ENCODE results near the gene GCLC. TPM values are rescaled to one million over a fixed set of nuclear protein-coding genes. Genes with fewer than 3 reads are reported as not detected.

The GCLC gene
- total and polyA plus RNA-seq, 10 of the 15 experiments (the other 5 are each of a cell fraction or from before 2014, with no cell fraction given), result 6.5 to 23.6 (median 12.5) TPM

GRCh38 chr6:53458105-53458866 lies 86.6 kb downstream of the GCLC start (continued):
- TF ChIP-seq STAT1 (conservative IDR thresholded peaks at IDR 0.05) (no peak), RELB (IDR thresholded peaks at IDR 0.05; ENCODE audit: low read depth) (no peak), RCOR1 (conservative IDR thresholded peaks at IDR 0.05; ENCODE audit: low read depth, low read length) (no peak), CREM (IDR thresholded peaks at IDR 0.05; ENCODE audit: low read depth) (0 out of 2 replicates have a peak, but pooled peaks have one; percentile 15), HDAC6 (IDR thresholded peaks at IDR 0.05; ENCODE audit: unreplicated experiment) (no peak), ZZZ3 (IDR thresholded peaks at IDR 0.05; ENCODE audit: control insufficient read depth, insufficient read length, low read depth) (no peak), NRF1 (conservative IDR thresholded peaks at IDR 0.05; ENCODE audit: low read depth, low read length) (no peak), FOXM1 (IDR thresholded peaks at IDR 0.05; ENCODE audit: low read depth, low read length) (no peak), SPI1 (IDR thresholded peaks at IDR 0.05; ENCODE audit: borderline replicate concordance, insufficient read depth, low read depth, low read length) (peak; percentile 57; the same call in 1 of the 2 replicates), HCFC1 (IDR thresholded peaks at IDR 0.05; ENCODE audit: low read length) (no peak), IKZF2 (IDR thresholded peaks at IDR 0.05) (no peak), NR2F1 (conservative IDR thresholded peaks at IDR 0.05) (no peak), BCL3 (IDR thresholded peaks at IDR 0.05; ENCODE audit: borderline replicate concordance, insufficient read depth, low read depth, low read length, poor library complexity, severe bottlenecking) (no peak), NKRF (conservative IDR thresholded peaks at IDR 0.05) (no peak), NFIC (IDR thresholded peaks at IDR 0.05; ENCODE audit: low read depth, low read length) (no peak)

Measured in GM12878 (cell line).